Transverse colon (tissue), 4 donors: Measurements from ENCODE around the gene PELI2. TPM values are rescaled to one million over a fixed set of nuclear protein-coding genes. Genes with fewer than 3 reads are reported as not detected.

Experiments used
- DNase-seq: peaks from one replicate; pipeline ENCODE4 v3.0.0-alpha.2; 2019
- H3K27ac ChIP-seq, 4 donors: fragments of 200-600 bp; sonication (generic); 2 replicates each; pipeline ENCODE4 v1.5.1; 2016 to 2018; ENCODE audit warnings: inconsistent platforms in 4 of 4
- H3K27me3 ChIP-seq: fragments of 200-600 bp; sonication (generic); 2 replicates; pipeline ENCODE4 v1.5.1; 2017; ENCODE audit warnings: inconsistent platforms
- H3K36me3 ChIP-seq, 4 donors: fragments of 200-600 bp; sonication (generic); 2 replicates each; pipeline ENCODE4 v1.5.1; 2017 to 2019; ENCODE audit warnings: inconsistent platforms in 4 of 4
- H3K4me1 ChIP-seq, 4 donors: fragments of 200-600 bp; sonication (generic); 2 replicates each; pipeline ENCODE4 v1.5.1; 2017 to 2020; ENCODE audit warnings: inconsistent platforms in 4 of 4
- H3K4me3 ChIP-seq, 4 donors: fragments of 200-600 bp; sonication (generic); 1 replicate in 1 of 4; 2 replicates in 3 of 4; pipeline versions ENCODE4 v1.5.1 to v1.6.1; 2017 to 2019; ENCODE audit warnings: inconsistent platforms in 4 of 4
- H3K9me3 ChIP-seq, 2 donors: fragments of 200-600 bp; sonication (generic); 2 replicates each; pipeline ENCODE4 v1.5.1; 2017 to 2019; ENCODE audit warnings: inconsistent platforms in 2 of 2
- EP300 ChIP-seq: sonication (generic); formaldehyde crosslinking; IDR thresholded peaks from one replicate; pipeline ENCODE4 v1.6.1; 2017; ENCODE audit warnings: antibody characterized with exemption, low read depth
- POLR2A ChIP-seq: fragments of 450-650 bp; IDR thresholded peaks from one replicate; pipeline ENCODE4 v1.6.1; 2016; ENCODE audit warnings: antibody characterized with exemption, mild to moderate bottlenecking, moderate library complexity
- POLR2AphosphoS5 ChIP-seq, 3 donors: sonication (generic); formaldehyde crosslinking; IDR thresholded peaks; one replicate each; pipeline ENCODE4 v1.6.1; 2016; ENCODE audit warnings: antibody characterized with exemption in 3 of 3
- WGBS, 2 donors: methylation state at CpG; one replicate each; pipeline ENCODE4 v1.1.5; 2018; ENCODE audit warnings: low coverage in 1 of 2; 5-methylcytosine and 5-hydroxymethylcytosine counted together
- in situ Hi-C, 4 donors: fragments of 200-750 bp; cut with MboI; loops; one replicate each; pipeline versions ENCODE4 v1.15.0 to v1.15.1; 2017; ENCODE audit warnings: low sequenced_read_pairs in 3 of 4, low pct_ligation_motif_present in 1 of 4, low pct_unique_long_range_greater_than_20kb in 1 of 4
- intact Hi-C: fragments of 100-400 bp; cut with DNase I; formaldehyde crosslinking; loops from one replicate; pipeline ENCODE4 v1.15.1; 2023; ENCODE audit warnings: low total_unique reads
- total RNA-seq, 4 donors: library from RNA; depleted of rRNA; stranded (reverse); fragments of >200 nt; gene quantifications; one replicate each; pipeline ENCODE4 v1.1.0, GENCODE V29; 2016
- TF ChIP-seq, protein P1 (sequence below), 5 experiments: fragments of 200-600 bp in 3 of 5; fragments of 450-650 bp in 2 of 5; sonication (generic) in 3 of 5; IDR thresholded peaks; 1 replicate in 2 of 5; 2 replicates in 3 of 5; pipeline ENCODE4 v1.5.1; 2016 to 2017; ENCODE audit warnings: antibody characterized with exemption in 5 of 5, inconsistent platforms in 3 of 5, mild to moderate bottlenecking in 2 of 5, moderate library complexity in 1 of 5

The PELI2 gene
- total RNA-seq, 4 donors from 2014 or later, result 4.8 to 29.9 (median 14.7) TPM

- H3K4me1 ChIP-seq, result peaks cover 5 to 28% (median 21%) of the 10 kb centered on the region in 4 donors
- in situ Hi-C loops (no loop called here), intact Hi-C loops (no loop called here)
These were observed 87.7 kb downstream of the PELI2 start for GRCh38 chr14:56205881-56206280.

DNA sequence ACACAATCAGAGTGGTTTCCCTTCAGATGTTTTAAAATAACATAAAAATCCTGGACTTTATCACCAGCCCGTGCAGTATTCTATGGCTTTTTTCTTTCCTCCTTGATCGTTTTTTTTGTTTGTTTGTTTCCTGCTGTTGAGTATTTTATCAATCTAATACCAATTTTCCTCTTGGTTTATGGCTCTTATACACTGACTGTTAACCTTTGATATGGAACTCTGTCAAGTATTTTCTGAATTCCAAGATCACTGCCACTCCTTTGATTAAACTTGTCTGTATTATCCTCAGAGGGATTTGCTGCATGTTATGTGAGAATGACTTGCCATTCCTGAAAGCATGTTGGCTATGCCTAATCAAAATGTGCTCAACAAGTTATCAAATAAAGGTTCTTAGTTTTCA is 88.4 kb downstream of the PELI2 start:
- H3K36me3 ChIP-seq, result no peaks in the 10 kb centered on the region
- intact Hi-C loops, result no loop called here
- in situ Hi-C loops, result no loop called here

More at GRCh38 chr14:56205881-56206280, 87.7 kb downstream of the PELI2 start:
- Histone ChIP-seq H3K36me3 (no peaks in the 10 kb centered on the region), H3K27ac (no peak overlapping the region), H3K27me3 (no peaks in the 10 kb centered on the region), H3K9me3 (no peaks in the 10 kb centered on the region), H3K4me3 (no peak overlapping the region)
- DNase-seq, result no peak
- TF ChIP-seq, protein P1, sequence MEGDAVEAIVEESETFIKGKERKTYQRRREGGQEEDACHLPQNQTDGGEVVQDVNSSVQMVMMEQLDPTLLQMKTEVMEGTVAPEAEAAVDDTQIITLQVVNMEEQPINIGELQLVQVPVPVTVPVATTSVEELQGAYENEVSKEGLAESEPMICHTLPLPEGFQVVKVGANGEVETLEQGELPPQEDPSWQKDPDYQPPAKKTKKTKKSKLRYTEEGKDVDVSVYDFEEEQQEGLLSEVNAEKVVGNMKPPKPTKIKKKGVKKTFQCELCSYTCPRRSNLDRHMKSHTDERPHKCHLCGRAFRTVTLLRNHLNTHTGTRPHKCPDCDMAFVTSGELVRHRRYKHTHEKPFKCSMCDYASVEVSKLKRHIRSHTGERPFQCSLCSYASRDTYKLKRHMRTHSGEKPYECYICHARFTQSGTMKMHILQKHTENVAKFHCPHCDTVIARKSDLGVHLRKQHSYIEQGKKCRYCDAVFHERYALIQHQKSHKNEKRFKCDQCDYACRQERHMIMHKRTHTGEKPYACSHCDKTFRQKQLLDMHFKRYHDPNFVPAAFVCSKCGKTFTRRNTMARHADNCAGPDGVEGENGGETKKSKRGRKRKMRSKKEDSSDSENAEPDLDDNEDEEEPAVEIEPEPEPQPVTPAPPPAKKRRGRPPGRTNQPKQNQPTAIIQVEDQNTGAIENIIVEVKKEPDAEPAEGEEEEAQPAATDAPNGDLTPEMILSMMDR (IDR thresholded peaks at IDR 0.05), result no peak
- TF ChIP-seq POLR2AphosphoS5 (IDR thresholded peaks at IDR 0.05), result no peak
- TF ChIP-seq POLR2A, result no peak
- TF ChIP-seq EP300, result no peak
- WGBS, 2 donors, result 14 to 28% methylated on average over 2 of the region's 2 CpGs

GRCh38 chr14:56207626-56208292 is 89.5 kb downstream of the PELI2 start:
- H3K27me3 ChIP-seq, result no peaks in the 10 kb centered on the region
- DNase-seq, result peak; percentile 33
- H3K9me3 ChIP-seq, result no peaks in the 10 kb centered on the region
- no peak overlapping the region for H3K4me3 ChIP-seq
- WGBS, 2 donors, result 41% methylated on average over 3 of the region's 3 CpGs; no CpG with 5 or more reads in 1 of the 2 donors
- peak overlapping the region in 1 of 4 donors; percentile 10 for H3K27ac ChIP-seq
- intact Hi-C loops, result no loop called here
- no peaks in the 10 kb centered on the region for H3K36me3 ChIP-seq
- H3K4me1 ChIP-seq, result peaks cover 5 to 28% (median 21%) of the 10 kb centered on the region in 4 donors
- in situ Hi-C loops, result no loop called here
- TF ChIP-seq, protein P1 (IDR thresholded peaks at IDR 0.05), result peak in 1 of 5 experiments; percentile 11
- TF ChIP-seq POLR2AphosphoS5 (IDR thresholded peaks at IDR 0.05) (peak in 1 of 3 donors; percentile 41), POLR2A (no peak), EP300 (no peak)

More for the DNA sequence above, 88.4 kb downstream of the PELI2 start:
- no peak for TF ChIP-seq POLR2AphosphoS5 (IDR thresholded peaks at IDR 0.05)
- TF ChIP-seq EP300, result no peak
- no peak for TF ChIP-seq POLR2A
- Histone ChIP-seq H3K4me1 (peaks cover 5 to 28% (median 21%) of the 10 kb centered on the region in 4 donors), H3K9me3 (no peaks in the 10 kb centered on the region), H3K27ac (no peak overlapping the region), H3K4me3 (no peak overlapping the region), H3K27me3 (no peaks in the 10 kb centered on the region)
- WGBS, 2 donors, result 21 to 30% methylated on average over 2 of the region's 2 CpGs
- no peak for DNase-seq

DNA sequence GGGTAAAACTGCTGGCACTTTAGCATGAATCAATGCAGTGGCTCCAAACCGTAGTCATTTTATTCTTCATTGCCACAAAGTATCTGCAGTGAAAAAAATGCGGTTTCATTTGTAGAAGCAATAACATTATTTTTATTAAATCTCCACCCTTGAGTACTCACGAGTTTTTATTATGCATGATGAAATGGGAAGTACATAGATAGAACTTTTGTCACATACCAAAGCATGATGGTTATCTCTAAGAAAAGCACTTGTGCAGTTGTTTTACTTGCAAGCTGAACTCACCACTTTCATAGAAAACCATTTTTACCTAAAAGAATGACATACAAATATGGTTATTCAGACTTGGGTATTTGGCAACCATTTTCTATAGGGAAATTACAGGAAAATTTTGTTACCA is 90.3 kb downstream of the PELI2 start:
- no peak for DNase-seq
- intact Hi-C loops (no loop called here), in situ Hi-C loops (no loop called here)
- no peak overlapping the region for H3K27ac ChIP-seq
- no peaks in the 10 kb centered on the region for H3K27me3 ChIP-seq
- no peaks in the 10 kb centered on the region for H3K9me3 ChIP-seq
- TF ChIP-seq POLR2AphosphoS5 (IDR thresholded peaks at IDR 0.05), result no peak
- no peak for TF ChIP-seq EP300
- no peak for TF ChIP-seq POLR2A
- TF ChIP-seq, protein P1 (IDR thresholded peaks at IDR 0.05), result no peak
- H3K36me3 ChIP-seq, result no peaks in the 10 kb centered on the region
- peaks cover 5 to 28% (median 21%) of the 10 kb centered on the region in 4 donors for H3K4me1 ChIP-seq
- H3K4me3 ChIP-seq, result no peak overlapping the region
- WGBS, 2 donors, result 63 to 84% methylated on average over 3 of the region's 3 CpGs
